ENCODE data around the gene SIGLEC12.
"Not testable (repeated sequence)": the region's sequence is repeated elsewhere in the genome, so short reads cannot be mapped to it uniquely, and the experiment has no call there.

The SIGLEC12 gene

DNA sequence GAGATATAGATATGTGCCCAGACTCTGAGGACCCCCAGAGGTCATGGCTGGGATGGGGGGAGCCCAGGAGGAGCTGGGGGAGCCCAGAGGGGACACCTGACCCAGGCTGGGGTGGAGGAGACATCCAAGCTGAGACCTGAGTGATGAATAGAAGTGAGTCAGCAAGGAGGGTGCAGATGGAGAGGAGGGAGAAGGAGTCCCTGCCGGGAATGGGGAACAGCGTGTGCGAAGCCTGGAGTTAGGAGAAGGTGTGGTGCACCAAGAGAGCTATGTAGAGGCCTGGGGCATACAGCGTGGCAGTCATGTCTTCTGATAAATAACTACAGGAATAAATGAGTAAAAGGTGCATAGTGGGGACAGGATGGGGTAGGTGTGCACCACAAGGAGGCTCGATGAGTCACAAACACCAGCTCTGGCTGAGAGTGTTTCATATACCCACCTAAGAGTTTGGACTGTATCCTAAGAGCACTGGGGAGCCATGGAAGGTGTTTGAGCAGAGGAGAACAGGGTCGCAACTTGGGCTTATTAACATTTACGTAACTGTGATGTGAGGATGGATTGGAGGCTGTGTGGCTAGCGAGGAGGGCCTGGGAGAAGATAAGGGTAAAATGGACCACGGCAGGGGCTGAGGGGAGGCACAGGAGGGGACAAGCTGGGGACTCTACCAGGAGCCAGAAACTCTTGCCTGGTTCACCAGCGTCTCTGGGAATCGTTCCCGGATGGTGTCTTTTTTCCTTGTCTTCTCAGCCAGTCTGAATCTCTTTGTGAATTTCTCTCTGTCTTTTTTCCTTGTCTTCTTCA, 21.9 kb downstream of the SIGLEC12 start:
- no peak for DNase-seq

DNA sequence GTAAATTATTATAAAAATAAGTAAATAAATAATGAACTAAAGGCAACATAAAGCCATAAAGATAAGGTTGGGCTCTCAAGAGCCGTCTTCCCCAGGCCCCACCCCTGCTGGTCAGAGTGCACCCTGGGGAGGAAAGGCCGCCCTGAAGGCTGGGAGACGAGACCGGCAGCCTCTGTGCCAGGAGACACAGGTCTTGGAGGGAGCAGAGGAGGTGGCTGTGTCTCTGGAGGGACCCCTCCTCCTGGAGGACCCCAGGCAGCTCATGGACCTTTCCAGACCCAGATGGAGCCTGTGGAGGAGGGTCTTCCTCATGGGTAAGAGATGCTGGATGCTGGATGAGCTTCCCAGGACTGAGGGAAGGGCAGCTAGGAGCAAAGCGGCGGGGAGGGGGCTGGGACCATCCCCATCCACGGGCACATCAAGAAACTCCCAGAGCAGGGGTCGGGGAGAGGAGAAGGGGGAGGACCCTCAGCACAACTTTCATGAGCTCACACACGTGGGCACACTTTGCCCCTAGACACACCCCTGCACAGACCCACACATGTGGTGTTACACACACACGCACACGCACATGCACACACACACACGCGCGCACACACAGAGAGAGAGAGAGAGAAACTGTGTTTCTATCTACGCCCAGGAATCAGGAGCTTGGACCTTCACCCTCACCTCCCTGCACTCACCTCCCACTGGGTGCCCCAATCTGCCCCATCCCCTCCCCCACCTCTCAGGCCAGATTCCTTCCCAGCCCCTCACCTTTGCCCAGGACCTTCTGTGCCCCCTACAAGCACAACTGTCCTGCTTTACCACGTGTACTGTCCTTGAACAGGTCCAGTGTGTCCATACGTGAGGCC, 23.0 kb downstream of the SIGLEC12 start, which contains the start of gene CEACAM18:
Gene CEACAM18, plus strand, starts transcription at position 159 of the 854 bp plus-strand sequence.
- DNase-seq = no peak

DNA sequence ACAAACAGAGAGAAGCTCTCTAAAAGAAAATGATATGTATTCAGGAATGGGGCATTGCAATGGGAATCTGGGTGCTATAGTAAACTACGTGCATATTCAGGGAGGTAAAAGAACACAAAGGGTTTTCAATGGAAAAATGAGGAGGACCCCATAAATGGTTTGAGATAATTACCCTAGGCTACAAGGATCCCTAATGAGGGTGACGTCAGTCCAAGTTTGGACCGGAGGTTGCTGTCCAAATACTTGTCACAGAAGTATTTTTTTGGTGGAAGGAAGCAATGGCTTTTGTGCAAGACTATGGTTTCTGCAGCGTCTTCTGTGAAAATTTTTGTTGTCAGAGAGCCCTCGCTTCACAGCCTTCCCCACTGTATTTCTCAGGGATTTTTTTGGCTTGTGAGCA, 24.3 kb downstream of the SIGLEC12 start:
- DNase-seq = no peak

DNA sequence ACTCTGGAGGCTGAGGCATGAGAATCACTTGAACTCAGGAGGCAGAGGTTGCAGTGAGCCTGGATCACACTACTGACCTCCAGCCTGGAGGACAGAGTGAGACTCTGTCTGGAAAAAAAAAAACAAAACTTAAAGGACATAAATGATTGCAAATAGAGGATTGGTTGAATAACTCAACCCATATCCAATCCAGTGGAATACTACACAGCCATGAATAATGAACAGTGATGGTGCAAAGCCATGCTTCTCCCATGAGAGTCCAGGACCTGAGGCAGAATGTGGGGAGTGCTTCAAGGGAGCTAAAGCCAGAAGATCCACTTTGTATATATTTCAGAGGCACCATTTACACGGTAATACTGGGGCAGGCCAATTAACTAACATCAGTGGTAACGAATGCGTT, 25.4 kb downstream of the SIGLEC12 start:
- DNase-seq = no peak

- peak; percentile 73 to 75 for DNase-seq
Observed at GRCh38 chr19:51473009-51473707, 28.4 kb downstream of the SIGLEC12 start.

- DNase-seq = no peak
Observed at GRCh38 chr19:51472607-51473006, 29.0 kb downstream of the SIGLEC12 start.

- DNase-seq = no peak
Observed at GRCh38 chr19:51471527-51471926, 30.1 kb downstream of the SIGLEC12 start.

- DNase-seq = no peak
Observed at GRCh38 chr19:51470966-51471365, 30.6 kb downstream of the SIGLEC12 start.

- no peak for DNase-seq
Observed at GRCh38 chr19:51469629-51470028, 32.0 kb downstream of the SIGLEC12 start.

- DNase-seq = no peak
Observed at GRCh38 chr19:51469162-51469561, 32.4 kb downstream of the SIGLEC12 start.

- DNase-seq = no peak
Observed at GRCh38 chr19:51468545-51468920, 33.1 kb downstream of the SIGLEC12 start.

DNA sequence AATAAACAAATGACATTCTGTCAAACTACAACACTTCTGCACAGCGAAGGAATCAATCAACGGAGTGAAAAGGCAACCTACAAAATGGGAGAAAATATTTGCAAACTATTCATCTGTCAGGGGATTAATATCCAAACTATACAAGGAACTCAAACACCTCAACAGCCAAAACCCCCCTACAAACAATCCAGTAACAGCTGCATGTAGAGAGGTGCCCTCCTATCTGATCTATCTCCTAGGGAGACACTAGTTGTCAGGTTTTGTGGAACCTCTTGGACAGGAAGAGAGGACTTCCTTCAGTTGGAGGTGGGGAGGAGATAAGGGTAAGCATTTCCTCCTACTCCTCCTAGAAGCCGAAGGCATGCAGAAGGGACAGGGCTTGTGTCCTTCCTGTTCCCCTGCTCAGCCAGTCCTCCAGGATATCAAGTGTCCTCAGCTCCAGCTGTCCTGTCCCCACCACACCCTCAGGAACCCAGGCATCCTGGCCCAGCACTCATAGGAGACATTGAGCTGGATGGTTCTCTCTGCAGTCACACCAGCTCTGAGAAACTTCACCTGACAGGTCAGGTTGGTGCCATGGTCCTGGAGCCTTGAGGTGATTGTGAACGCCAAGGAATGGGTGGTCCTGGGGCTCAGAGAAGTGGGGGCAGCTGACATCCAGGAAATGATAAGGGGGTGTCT, 33.6 kb downstream of the SIGLEC12 start:
- DNase-seq = no peak

DNA sequence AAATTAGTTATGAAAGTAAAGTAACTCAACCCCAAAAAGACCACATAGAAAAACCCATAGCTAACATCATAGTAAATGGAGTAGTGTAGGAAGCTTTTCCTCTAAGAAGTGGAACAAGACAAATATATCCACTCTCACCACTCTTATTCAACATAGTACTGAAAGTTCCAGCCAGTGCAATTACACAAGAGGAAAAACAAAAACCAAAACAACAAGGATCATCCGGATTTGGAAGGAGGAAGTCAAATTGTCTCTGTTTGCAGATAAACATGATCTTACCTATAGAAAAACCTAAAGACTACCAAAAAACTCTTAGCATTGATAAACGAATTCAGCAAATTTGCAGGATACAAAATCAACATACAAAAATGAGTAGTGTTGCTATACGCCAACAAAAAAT, 34.9 kb downstream of the SIGLEC12 start:
- no peak for DNase-seq

DNA sequence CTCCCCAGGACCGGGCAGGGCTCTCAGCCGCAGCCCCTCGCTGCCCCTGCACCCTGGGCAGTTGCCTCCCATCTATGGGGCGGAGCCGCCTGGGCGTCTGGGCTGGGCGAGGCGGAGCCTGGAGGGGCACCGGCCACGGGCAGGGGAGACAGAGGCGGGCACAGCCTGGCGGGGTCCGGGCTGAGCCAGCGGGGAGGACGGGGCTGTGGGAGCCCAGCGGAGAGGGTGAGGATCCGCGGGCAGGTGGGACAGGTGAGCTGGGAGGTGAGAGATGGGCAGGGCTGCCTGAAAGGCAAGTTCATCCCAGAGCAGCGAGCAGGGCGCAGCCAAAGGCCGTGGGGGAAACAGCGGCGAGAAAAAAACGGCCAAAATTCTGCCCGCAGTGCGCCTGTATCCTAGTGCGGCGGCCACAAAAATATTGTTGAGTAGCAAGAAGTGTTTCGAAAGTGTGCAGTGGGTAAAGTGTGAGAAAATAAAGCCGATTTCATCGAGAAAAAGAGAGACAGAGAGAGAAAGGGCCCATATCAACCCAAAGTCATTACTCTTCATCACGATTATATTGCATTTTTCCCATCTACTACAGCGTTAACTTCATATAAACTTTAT, 37.5 kb downstream of the SIGLEC12 start:
- not testable (repeated sequence) for DNase-seq

- DNase-seq = no peak
Observed at GRCh38 chr19:51462681-51463080, 38.9 kb downstream of the SIGLEC12 start.

- no peak for DNase-seq
Observed at GRCh38 chr19:51462276-51462675, 39.3 kb downstream of the SIGLEC12 start.

DNA sequence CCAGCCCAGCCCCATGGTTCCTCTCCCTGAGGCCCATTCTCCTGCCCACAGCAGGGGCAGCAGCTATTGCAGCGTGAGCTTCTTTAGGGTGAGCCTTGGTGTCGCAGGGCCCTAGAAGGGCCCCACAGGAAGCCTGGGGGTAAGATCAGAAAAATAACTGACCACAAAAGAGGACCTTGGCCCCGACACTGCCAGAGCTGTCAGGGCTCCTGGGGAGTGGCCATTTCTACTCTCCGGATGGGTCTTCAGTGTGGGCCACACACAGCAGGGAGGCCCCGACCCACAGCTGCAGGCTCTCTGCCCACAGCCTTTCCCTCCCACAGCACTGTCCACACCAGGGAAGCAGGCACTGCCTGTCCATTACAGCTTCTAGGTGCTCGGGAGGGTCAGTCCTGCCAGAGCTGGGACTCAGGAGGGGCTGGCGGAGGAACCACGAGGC, 39.9 kb downstream of the SIGLEC12 start:
- peak in 1 of 2 donors; percentile 17 for DNase-seq

DNA sequence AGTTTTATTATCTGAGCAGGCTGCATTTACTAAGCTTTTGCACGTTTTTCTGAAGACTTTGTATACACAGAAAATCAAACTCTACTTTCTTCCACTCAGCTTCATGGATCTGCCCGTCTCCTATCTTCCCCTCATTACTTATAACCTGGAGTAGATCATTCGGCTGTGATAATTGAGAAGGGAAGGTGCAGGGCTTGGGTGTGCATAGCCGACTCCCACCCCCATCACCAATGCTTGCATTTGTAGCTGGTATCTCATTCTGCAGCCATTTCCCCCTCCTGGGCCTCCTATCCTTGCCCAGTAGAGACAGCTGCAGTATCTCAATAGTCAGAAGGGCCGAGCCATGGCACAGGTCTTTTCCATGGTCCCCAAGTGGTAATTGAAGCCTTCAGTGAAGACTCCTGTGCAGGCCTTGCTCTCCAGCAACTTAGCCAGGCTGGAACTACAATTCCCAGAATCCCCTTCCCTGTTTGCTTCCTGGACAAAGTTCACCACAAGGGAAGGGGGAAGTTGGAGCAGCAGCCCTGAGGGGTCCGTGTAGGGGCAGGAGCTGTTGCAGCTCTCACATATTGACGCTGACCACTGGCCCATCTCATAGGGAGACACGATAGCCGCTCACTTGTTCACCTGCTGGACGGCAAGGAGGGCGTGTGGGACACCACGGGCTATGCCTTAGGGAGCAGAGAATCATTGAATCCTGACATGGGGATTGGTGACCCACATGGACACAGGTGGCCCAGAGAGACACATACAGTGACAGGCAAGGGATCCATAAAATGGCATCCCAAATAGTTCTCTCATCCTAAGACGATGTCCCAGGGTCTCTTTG, 41.2 kb downstream of the SIGLEC12 start:
- DNase-seq = no peak

DNA sequence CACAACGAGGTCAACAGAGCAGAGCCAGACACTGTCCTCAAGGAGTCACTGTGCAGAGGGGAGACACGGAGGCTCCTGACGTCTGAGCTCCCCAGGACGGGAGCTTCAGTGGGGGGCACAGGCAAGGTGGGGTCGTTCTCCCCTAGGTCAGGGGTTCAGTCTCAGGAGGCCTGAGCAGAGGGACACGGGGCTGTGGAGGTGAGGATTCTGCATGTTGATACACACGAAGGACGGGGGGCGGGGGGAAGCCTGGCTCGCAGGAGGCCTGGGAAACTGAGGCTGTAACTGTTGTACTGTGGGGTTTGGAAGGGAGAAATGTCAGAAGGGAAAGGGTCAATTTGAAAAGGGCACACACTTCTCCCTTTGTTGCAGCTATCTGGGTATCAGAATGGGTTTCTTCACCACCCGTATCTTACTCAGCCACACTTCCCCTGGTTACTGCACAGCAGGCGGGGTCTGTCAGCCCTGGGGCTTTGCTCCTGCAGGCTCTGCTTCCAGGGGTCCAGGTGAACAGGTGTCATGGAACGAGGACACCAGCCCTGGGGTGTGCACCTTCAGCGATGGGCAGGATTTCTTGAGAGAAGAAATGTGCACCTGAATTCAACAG, 42.6 kb downstream of the SIGLEC12 start:
- DNase-seq = no peak

DNA sequence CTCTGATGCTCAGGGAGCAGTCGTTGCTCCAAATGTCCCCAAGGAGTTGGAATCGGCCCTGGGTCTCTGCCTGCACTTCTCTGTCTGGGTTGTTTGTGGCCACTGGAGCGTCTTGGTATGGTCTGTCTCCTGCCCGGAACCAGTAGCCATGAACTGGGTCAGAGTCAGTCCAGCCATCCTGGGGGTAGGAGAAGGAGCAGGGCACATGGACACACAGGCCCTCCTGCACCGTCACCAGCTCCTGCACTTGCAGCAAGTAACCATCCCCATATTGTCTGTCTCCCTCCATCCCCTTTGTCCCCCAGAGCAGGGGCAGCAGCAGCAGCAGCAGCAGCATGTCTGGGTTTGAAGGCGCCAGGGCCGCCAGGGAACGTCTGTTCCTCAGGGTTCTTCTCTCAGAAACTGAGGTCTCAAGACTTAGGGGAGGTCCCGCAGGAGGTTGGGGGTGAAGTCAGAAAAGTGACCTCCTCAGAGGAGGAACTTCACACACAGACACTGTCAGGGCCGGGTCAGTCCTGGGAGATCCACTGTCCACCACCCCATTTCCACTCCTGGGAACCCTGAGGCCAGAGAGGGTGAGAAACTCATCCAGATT, 43.5 kb downstream of the SIGLEC12 start, which contains the start of gene SIGLEC8:
Gene SIGLEC8, minus strand, starts transcription at position 404 of the 595 bp plus-strand sequence. Its CDS starts 67 bp downstream, at position 337.
- DNase-seq = no peak

All from CD4-positive, alpha-beta T cell treated with Interleukin-4 for 1 hour (primary cell).